Lung (tissue), 12 donors: ENCODE results near the gene LRFN5. TPM values are rescaled to one million over a fixed set of nuclear protein-coding genes. Genes with fewer than 3 reads are reported as not detected.

Experiments used
- ATAC-seq: fragments of 200-7000 bp; cut with Tn5 transposase; one replicate; pipeline ENCODE4 v1.9.1; 2020; ENCODE audit warnings: moderate number of reproducible peaks; ENCODE audit not compliant: insufficient read depth, low FRiP score
- DNase-seq, 3 donors: peaks; one replicate each; pipeline ENCODE4 v3.0.0-alpha.2; 2013 to 2017
- H3K27ac ChIP-seq, 2 donors: one replicate each; pipeline ENCODE4 v1.5.1; 2013; ENCODE audit warnings: mild to moderate bottlenecking in 2 of 2, moderate library complexity in 2 of 2, control low read depth in 1 of 2, inconsistent platforms in 1 of 2, low read depth in 1 of 2, low read length in 1 of 2
- H3K27me3 ChIP-seq, 3 donors: one replicate each; pipeline ENCODE4 v1.5.1; 2013; ENCODE audit warnings: low read length in 2 of 3; ENCODE audit not compliant: control insufficient read depth in 3 of 3, insufficient read depth in 3 of 3
- H3K36me3 ChIP-seq, 4 donors: one replicate each; pipeline ENCODE4 v1.5.1; 2013; ENCODE audit warnings: low read length in 4 of 4, mild to moderate bottlenecking in 1 of 4, moderate library complexity in 1 of 4; ENCODE audit not compliant: control insufficient read depth in 4 of 4, insufficient read depth in 4 of 4
- H3K4me1 ChIP-seq, 5 donors: one replicate each; pipeline ENCODE4 v1.5.1; 2013; ENCODE audit warnings: low read length in 5 of 5, mild to moderate bottlenecking in 2 of 5, moderate library complexity in 1 of 5; ENCODE audit not compliant: control insufficient read depth in 5 of 5, insufficient read depth in 5 of 5
- H3K4me3 ChIP-seq: one replicate; pipeline ENCODE4 v1.5.1; 2013; ENCODE audit warnings: mild to moderate bottlenecking, control low read depth, moderate library complexity
- H3K9ac ChIP-seq, 2 donors: one replicate each; pipeline ENCODE4 v1.5.1; 2013; ENCODE audit warnings: low read length in 2 of 2, control low read depth in 1 of 2; ENCODE audit not compliant: insufficient read depth in 1 of 2
- H3K9me3 ChIP-seq, 4 donors: one replicate each; pipeline ENCODE4 v1.5.1; 2013; ENCODE audit warnings: low read length in 3 of 4, mild to moderate bottlenecking in 1 of 4, moderate library complexity in 1 of 4; ENCODE audit not compliant: control insufficient read depth in 4 of 4, insufficient read depth in 3 of 4
- CTCF ChIP-seq: IDR thresholded peaks from 2 replicates; pipeline ENCODE4 v1.5.1; 2012; ENCODE audit warnings: mild to moderate bottlenecking; ENCODE audit errors: control extremely low read depth, extremely low read depth
- WGBS, 2 donors: extraction: QIAGEN DNeasy Blood & Tissue Kit; methylation state at CpG; one replicate each; pipeline ENCODE4 v1.1.7; 2013; 5-methylcytosine and 5-hydroxymethylcytosine counted together
- polyA plus RNA-seq, 2 donors: library from polyadenylated mRNA; stranded (reverse); fragments of 200-250 nt; gene quantifications; one replicate each; pipeline ENCODE4 v1.2.1, GENCODE V29; 2013
- total RNA-seq, 2 donors: library from RNA; depleted of rRNA in 1 of 2; stranded (reverse); fragments of >200 nt in 1 of 2; gene quantifications; one replicate each; pipeline ENCODE4 v1.2.1, GENCODE V29; 2014 to 2021
- donor health status: control.
- donor health status: control.
- donor health status: Bipolar disorder and iron deficiency.
- donor health status: healthy.
- donor health status: DM: yes; HTN: yes; CAD: no.

LRFN5 gene
- total and polyA plus RNA-seq, 4 donors, result 0.40 to 12.6 (median 1.2) TPM

DNA sequence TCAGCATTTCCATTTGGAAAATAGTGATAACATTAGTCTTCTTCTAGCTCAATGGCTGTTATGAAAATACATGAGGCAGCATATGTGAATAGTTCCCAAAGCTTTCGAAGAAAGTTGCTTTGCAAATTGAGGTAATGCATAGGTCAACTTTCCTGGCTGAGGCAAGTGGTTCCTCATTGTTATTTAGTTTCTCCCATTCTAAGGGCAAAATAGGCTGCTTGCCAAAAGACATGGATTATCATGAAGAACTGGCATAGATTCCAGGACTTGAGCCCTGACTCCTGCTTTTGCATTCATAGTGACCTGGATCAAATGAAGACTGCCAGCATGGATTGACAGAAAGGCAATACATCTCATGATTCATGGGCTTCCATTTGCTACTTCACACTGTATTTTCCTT is 35.7 kb downstream of the LRFN5 start:
- ATAC-seq (no peak), DNase-seq (no peak)
- Histone ChIP-seq H3K9me3 (no peaks in the 10 kb centered on the region), H3K27ac (no peak overlapping the region), H3K36me3 (no peaks in the 10 kb centered on the region), H3K4me3 (no peak overlapping the region), H3K4me1 (peaks cover 0 to 5% (median 0%) of the 10 kb centered on the region in 5 donors), H3K27me3 (no peaks in the 10 kb centered on the region), H3K9ac (no peak overlapping the region)
- 75 to 86% methylated on average over 1 of the region's 1 CpG for WGBS, 2 donors
- no peak for TF ChIP-seq CTCF

GRCh38 chr14:41642789-41643188 is 36.1 kb downstream of the LRFN5 start:
- TF ChIP-seq CTCF, result no peak
- Histone ChIP-seq H3K4me3 (no peak overlapping the region), H3K9me3 (no peaks in the 10 kb centered on the region), H3K27me3 (no peaks in the 10 kb centered on the region), H3K36me3 (no peaks in the 10 kb centered on the region), H3K9ac (no peak overlapping the region), H3K27ac (no peak overlapping the region), H3K4me1 (peaks cover 0 to 5% (median 0%) of the 10 kb centered on the region in 5 donors)
- ATAC-seq (no peak), DNase-seq (no peak)
- WGBS, 2 donors, result 94% methylated on average over 2 of the region's 2 CpGs

- Histone ChIP-seq H3K4me1 (peaks cover 0 to 5% (median 0%) of the 10 kb centered on the region in 5 donors), H3K9me3 (no peaks in the 10 kb centered on the region), H3K4me3 (no peak overlapping the region), H3K36me3 (no peaks in the 10 kb centered on the region), H3K9ac (no peak overlapping the region), H3K27ac (no peak overlapping the region), H3K27me3 (no peaks in the 10 kb centered on the region)
- WGBS, 2 donors, result 89 to 96% methylated on average over 1 of the region's 1 CpG
- no peak for TF ChIP-seq CTCF
- ATAC-seq (no peak), DNase-seq (no peak)
Observed at GRCh38 chr14:41644606-41645005, 37.9 kb downstream of the LRFN5 start.

- no peak overlapping the region for H3K9ac ChIP-seq
Observed at GRCh38 chr14:41650802-41651201, 44.1 kb downstream of the LRFN5 start.

More at GRCh38 chr14:41650802-41651201, 44.1 kb downstream of the LRFN5 start:
- no peak overlapping the region for H3K27ac ChIP-seq
- no peaks in the 10 kb centered on the region for H3K4me1 ChIP-seq
- DNase-seq (no peak), ATAC-seq (no peak)
- no peaks in the 10 kb centered on the region for H3K9me3 ChIP-seq
- no peak overlapping the region for H3K4me3 ChIP-seq
- WGBS, 2 donors, result 69 to 100% methylated on average over 1 of the region's 1 CpG
- TF ChIP-seq CTCF, result no peak
- H3K36me3 ChIP-seq, result no peaks in the 10 kb centered on the region
- H3K27me3 ChIP-seq, result no peaks in the 10 kb centered on the region
